Spleen (tissue), 7 donors: Measurements from ENCODE around the gene MDFIC2.

Source experiments
- CTCF ChIP-seq, 11 experiments: fragments of 200-600 bp in 7 of 11; fragments of 450-650 bp in 4 of 11; sonication (generic) in 4 of 11; IDR thresholded peaks in 8 of 11; conservative IDR thresholded peaks in 3 of 11; 1 replicate in 7 of 11; 2 replicates in 4 of 11; pipeline versions ENCODE4 v1.4.0 to v1.8.0; 2016 to 2021; ENCODE audit warnings: antibody characterized with exemption in 11 of 11, inconsistent platforms in 4 of 11, mild to moderate bottlenecking in 1 of 11
- POLR2AphosphoS5 ChIP-seq, 3 donors: sonication (generic); formaldehyde crosslinking; IDR thresholded peaks; one replicate each; pipeline ENCODE4 v1.5.1; 2017; ENCODE audit warnings: antibody characterized with exemption in 3 of 3
- donor health status: DM: no; HTN: no; CAD: no; lungs with moderate emphysema.
- donor health status: DM: no; HTN: no; CAD: no.
- donor health status: DM: no; HTN: no; CAD: no.

- TF ChIP-seq CTCF (IDR thresholded peaks at IDR 0.05 in 8 of 11, conservative IDR thresholded peaks at IDR 0.05 in 3 of 11) (no peak), POLR2AphosphoS5 (IDR thresholded peaks at IDR 0.05) (no peak)
Observed at GRCh38 chr3:70186221-70186620, 126.2 kb downstream of the MDFIC2 start.
